ENCODE measurements around the gene VSIG10L. TPM values are rescaled to one million over a fixed set of nuclear protein-coding genes. Genes with fewer than 3 reads are reported as not detected.

The VSIG10L gene
- polyA plus RNA-seq, 6 donors from 2014 or later = 0.40 to 1.3 (median 0.84) TPM; not detected in 1

GRCh38 chr19:51339687-51340656 is 2.0 kb downstream of the VSIG10L start:
- H3K27me3 Mint-ChIP-seq = peaks cover 0 to 11% (median 11%) of the 10 kb centered on the region in 3 donors
- H3K36me3 Mint-ChIP-seq = no peaks in the 10 kb centered on the region
- peaks cover 44 to 52% (median 47%) of the 10 kb centered on the region in 3 donors for H3K4me1 Mint-ChIP-seq
- ATAC-seq (ENCODE audit: low read depth in 2 of 2) (peak; percentile 56 to 58), DNase-seq (peak; percentile 67)
- H3K4me3 Mint-ChIP-seq = peak overlapping the region; percentile 88 to 96 (median 92)
- peaks cover 0 to 2% (median 0%) of the 10 kb centered on the region in 7 donors for H3K9me3 Mint-ChIP-seq
- H3K27ac Mint-ChIP-seq = peak overlapping the region in 5 of 6 donors; percentile 81 to 96 (median 92)

DNA sequence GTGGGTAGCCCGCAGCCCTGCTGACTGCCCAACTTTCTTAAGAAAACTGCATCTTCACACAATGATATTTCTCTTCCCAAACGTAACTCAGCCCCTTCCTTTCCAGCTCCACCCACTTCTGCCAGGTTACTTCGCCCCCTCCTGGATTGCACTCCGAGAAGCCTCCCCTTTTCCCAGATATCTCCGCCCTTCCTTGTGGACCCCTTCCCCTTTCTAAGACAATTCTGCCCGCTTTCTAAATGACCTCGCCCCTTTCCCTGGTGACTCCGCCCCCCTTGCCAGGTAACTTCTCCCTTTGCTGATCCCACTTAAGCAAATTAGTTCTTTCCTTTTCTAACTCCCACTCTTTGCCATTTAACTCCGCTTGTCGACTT is 2.6 kb downstream of the VSIG10L start:
- peak overlapping the region; percentile 88 to 96 (median 92) for H3K4me3 Mint-ChIP-seq
- H3K27me3 Mint-ChIP-seq = peaks cover 0 to 18% (median 18%) of the 10 kb centered on the region in 3 donors
- ATAC-seq (ENCODE audit: low read depth in 2 of 2) = no peak
- peak overlapping the region in 5 of 6 donors; percentile 50 to 96 (median 92) for H3K27ac Mint-ChIP-seq
- H3K9me3 Mint-ChIP-seq = peaks cover 0 to 2% (median 0%) of the 10 kb centered on the region in 7 donors
- DNase-seq = no peak
- no peaks in the 10 kb centered on the region for H3K36me3 Mint-ChIP-seq
- H3K4me1 Mint-ChIP-seq = peaks cover 39 to 46% (median 42%) of the 10 kb centered on the region in 3 donors

DNA sequence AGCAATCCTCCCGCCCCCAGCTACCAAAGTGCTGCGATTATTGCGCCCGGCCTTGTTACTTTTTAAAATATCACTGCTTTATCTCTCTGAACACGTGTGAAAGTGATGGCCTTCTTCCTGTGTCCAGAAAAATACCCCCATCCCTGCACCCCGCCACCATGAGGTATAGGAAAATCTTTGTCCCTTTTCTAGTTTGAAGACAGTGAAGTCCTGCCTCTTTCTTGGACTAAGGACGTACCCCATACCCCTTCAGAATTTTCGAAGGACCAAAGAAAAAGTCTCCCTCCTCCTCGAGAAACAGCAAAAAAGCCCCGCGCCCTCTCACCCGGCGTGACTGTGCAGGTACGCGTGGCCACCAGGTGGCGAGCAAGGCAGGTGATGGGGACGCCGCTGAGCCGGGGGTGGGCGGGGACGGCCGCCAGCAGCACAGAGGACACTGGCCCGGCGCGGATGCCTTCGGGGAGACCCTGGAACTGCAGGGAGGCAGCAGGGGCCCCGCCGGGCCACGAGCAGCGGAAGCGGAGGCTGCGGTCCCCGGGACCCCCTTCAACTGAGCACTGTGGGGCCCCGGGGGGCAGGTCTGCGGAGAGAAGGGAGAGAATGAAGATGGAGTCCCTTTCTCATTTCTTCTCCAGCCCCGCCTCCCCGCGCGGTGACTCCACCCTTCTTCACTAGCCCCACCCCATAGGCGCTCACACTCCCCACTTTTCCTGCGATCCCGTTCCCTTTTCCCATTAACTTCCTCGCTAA is 3.2 kb downstream of the VSIG10L start:
- Mint-ChIP-seq H3K27me3 (peaks cover 0 to 23% (median 19%) of the 10 kb centered on the region in 3 donors), H3K4me3 (peak overlapping the region; percentile 88 to 96 (median 92)), H3K36me3 (no peaks in the 10 kb centered on the region), H3K4me1 (peaks cover 34 to 40% (median 37%) of the 10 kb centered on the region in 3 donors), H3K27ac (peak overlapping the region in 5 of 6 donors; percentile 48 to 96 (median 87)), H3K9me3 (peaks cover 0 to 2% (median 0%) of the 10 kb centered on the region in 7 donors)
- ATAC-seq (ENCODE audit: low read depth in 2 of 2) (peak; percentile 72 to 80), DNase-seq (peak; percentile 83)

DNA sequence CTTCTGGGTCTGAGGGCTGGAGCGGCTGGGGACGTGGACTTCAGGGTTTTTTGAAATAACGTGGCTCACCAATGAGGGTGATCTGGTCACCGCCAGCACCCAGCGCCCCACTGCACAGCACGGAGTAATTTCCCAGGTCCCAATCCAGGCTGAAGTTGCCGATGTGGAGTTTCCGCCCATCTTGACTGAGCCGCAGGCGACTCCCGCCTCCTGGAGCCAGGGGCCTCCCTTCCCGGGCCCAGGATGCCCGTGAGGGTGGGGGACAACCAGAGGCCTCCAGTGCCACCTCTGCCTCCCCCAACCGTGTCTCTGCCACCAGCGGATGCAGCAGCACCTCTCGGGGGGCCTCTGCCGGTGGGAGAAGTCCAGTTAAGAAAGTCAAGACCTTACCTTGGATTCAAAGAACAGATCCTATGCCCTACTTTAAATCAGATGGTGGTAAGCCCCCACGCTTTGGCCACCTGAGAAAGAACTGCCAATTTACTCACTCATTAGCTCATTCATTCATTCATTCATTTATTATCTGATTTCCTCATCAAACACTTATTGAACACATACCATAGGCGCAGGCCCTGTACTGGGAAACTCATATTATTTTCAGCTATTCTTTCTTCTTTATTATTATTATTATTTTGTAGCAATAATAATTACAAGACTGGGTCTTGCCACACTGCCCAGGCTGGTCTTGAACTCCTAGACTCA is 3.9 kb downstream of the VSIG10L start:
- ATAC-seq (ENCODE audit: low read depth in 2 of 2) = no peak
- peaks cover 29 to 33% (median 31%) of the 10 kb centered on the region in 3 donors for H3K4me1 Mint-ChIP-seq
- H3K9me3 Mint-ChIP-seq = peaks cover 0 to 2% (median 0%) of the 10 kb centered on the region in 7 donors
- peaks cover 0 to 24% (median 19%) of the 10 kb centered on the region in 3 donors for H3K27me3 Mint-ChIP-seq
- H3K4me3 Mint-ChIP-seq = peak overlapping the region; percentile 35 to 96 (median 92)
- H3K36me3 Mint-ChIP-seq = no peaks in the 10 kb centered on the region
- no peak for DNase-seq
- H3K27ac Mint-ChIP-seq = peak overlapping the region in 2 of 6 donors; percentile 15 to 71

GRCh38 chr19:51337141-51337860 is 4.6 kb downstream of the VSIG10L start:
- Mint-ChIP-seq H3K4me1 (peaks cover 22 to 26% (median 24%) of the 10 kb centered on the region in 3 donors), H3K27me3 (peaks cover 0 to 24% (median 19%) of the 10 kb centered on the region in 3 donors), H3K27ac (peak overlapping the region in 1 of 6 donors; percentile 29), H3K9me3 (peaks cover 0 to 2% (median 0%) of the 10 kb centered on the region in 7 donors), H3K4me3 (peak overlapping the region in 3 of 8 donors; percentile 42 to 50 (median 47)), H3K36me3 (peaks cover 0 to 1% of the 10 kb centered on the region in 2 donors)
- no peak for ATAC-seq (ENCODE audit: low read depth in 2 of 2)
- no peak for DNase-seq

GRCh38 chr19:51333836-51334460 is 8.0 kb downstream of the VSIG10L start:
- Mint-ChIP-seq H3K4me3 (no peak overlapping the region), H3K27ac (no peak overlapping the region), H3K9me3 (peaks cover 2 to 11% (median 4%) of the 10 kb centered on the region in 7 donors), H3K36me3 (peaks cover 11 to 13% of the 10 kb centered on the region in 2 donors), H3K4me1 (peaks cover 5 to 11% (median 6%) of the 10 kb centered on the region in 3 donors), H3K27me3 (peaks cover 25 to 52% (median 52%) of the 10 kb centered on the region in 3 donors)
- ATAC-seq (ENCODE audit: low read depth in 2 of 2) (no peak), DNase-seq (no peak)

- H3K27me3 Mint-ChIP-seq = peaks cover 33 to 74% (median 66%) of the 10 kb centered on the region in 3 donors
- ATAC-seq (ENCODE audit: low read depth in 2 of 2) = no peak
These were observed 10.2 kb downstream of the VSIG10L start for GRCh38 chr19:51331716-51332115.

GRCh38 chr19:51331193-51331592 is 10.7 kb downstream of the VSIG10L start:
- H3K4me3 Mint-ChIP-seq = no peak overlapping the region
- no peak for ATAC-seq (ENCODE audit: low read depth in 2 of 2)

More at GRCh38 chr19:51331716-51332115, 10.2 kb downstream of the VSIG10L start:
- peaks cover 8 to 9% (median 8%) of the 10 kb centered on the region in 3 donors for H3K4me1 Mint-ChIP-seq
- H3K4me3 Mint-ChIP-seq = no peak overlapping the region
- peaks cover 13 to 18% of the 10 kb centered on the region in 2 donors for H3K36me3 Mint-ChIP-seq
- DNase-seq = no peak
- H3K27ac Mint-ChIP-seq = no peak overlapping the region
- H3K9me3 Mint-ChIP-seq = peaks cover 2 to 14% (median 4%) of the 10 kb centered on the region in 7 donors

DNA sequence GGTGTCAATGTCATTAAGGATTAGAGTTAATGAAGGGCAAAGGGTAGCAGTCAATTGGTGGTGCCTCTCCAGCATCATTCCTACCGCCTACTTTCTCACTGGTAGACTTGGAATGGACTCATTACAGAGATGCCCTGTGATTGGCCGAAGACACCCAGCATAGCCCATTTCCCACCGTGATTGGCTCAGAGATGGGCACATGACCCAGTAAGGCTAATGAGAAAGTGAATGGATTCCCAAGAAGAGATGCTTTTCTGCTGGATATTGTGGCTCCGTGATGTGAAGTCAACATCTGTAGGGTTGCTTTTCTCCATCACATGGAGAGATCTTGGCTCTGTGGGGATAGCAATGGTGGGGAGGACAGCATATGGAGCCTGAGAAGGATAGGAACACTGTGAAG is 11.6 kb downstream of the VSIG10L start:
- peaks cover 13 to 18% of the 10 kb centered on the region in 2 donors for H3K36me3 Mint-ChIP-seq
- no peak overlapping the region for H3K27ac Mint-ChIP-seq
- peaks cover 33 to 80% (median 69%) of the 10 kb centered on the region in 3 donors for H3K27me3 Mint-ChIP-seq
- no peak overlapping the region for H3K4me3 Mint-ChIP-seq
- no peak for ATAC-seq (ENCODE audit: low read depth in 2 of 2)
- no peak for DNase-seq
- H3K4me1 Mint-ChIP-seq = peaks cover 8 to 9% (median 8%) of the 10 kb centered on the region in 3 donors
- H3K9me3 Mint-ChIP-seq = peaks cover 2 to 14% (median 5%) of the 10 kb centered on the region in 7 donors

More at GRCh38 chr19:51331193-51331592, 10.7 kb downstream of the VSIG10L start:
- no peak for DNase-seq
- peaks cover 13 to 18% of the 10 kb centered on the region in 2 donors for H3K36me3 Mint-ChIP-seq
- H3K27me3 Mint-ChIP-seq = peaks cover 33 to 75% (median 64%) of the 10 kb centered on the region in 3 donors
- H3K4me1 Mint-ChIP-seq = peaks cover 8 to 9% (median 8%) of the 10 kb centered on the region in 3 donors
- H3K9me3 Mint-ChIP-seq = peaks cover 2 to 14% (median 4%) of the 10 kb centered on the region in 7 donors
- H3K27ac Mint-ChIP-seq = no peak overlapping the region

DNA sequence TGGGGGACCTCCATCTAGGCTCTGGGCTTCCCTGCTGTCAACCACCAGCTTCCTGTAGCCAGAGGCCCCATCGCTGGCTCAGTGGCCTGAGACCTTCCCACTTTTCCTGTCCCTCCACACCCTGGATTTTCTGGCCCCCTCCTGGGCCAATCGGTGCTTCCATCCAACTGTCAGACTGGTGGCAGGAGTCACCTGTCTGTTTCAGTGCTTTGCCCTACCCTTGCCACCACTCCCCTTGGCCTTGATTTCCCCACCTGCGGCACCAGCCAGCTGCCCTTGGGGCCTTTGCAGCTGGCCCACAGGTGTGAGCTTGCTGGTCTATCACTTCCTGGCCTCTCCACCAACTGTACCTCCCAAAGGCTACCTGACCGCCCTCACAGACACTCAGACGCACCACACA is 12.5 kb downstream of the VSIG10L start:
- ATAC-seq (ENCODE audit: low read depth in 2 of 2) (no peak), DNase-seq (no peak)
- H3K4me3 Mint-ChIP-seq = peak overlapping the region in 2 of 8 donors; percentile 44 to 75
- H3K4me1 Mint-ChIP-seq = peaks cover 8 to 9% (median 8%) of the 10 kb centered on the region in 3 donors
- peaks cover 13 to 18% of the 10 kb centered on the region in 2 donors for H3K36me3 Mint-ChIP-seq
- H3K27me3 Mint-ChIP-seq = peaks cover 41 to 80% (median 69%) of the 10 kb centered on the region in 3 donors
- H3K9me3 Mint-ChIP-seq = peaks cover 2 to 14% (median 5%) of the 10 kb centered on the region in 7 donors
- H3K27ac Mint-ChIP-seq = peak overlapping the region in 1 of 6 donors; percentile 53
